Retinal pigment epithelial cell (primary cell): ENCODE measurements around the gene SPG11.
A peak's percentile ranks its signal among the peaks of the same experiment; 100 is the strongest.

Experiments
- DNase-seq: peaks from one replicate; pipeline ENCODE4 v3.0.0-alpha.2; 2010; ENCODE audit warnings: low read depth
- H3K4me3 ChIP-seq: 2 replicates; pipeline ENCODE4 v1.5.1; 2011; ENCODE audit warnings: mild to moderate bottlenecking, low read length, control low read depth, moderate library complexity
- TF ChIP-seq, protein P1 (sequence below): conservative IDR thresholded peaks from 2 replicates; pipeline ENCODE4 v1.5.1; 2011; ENCODE audit warnings: low read depth, low read length, control low read depth, inconsistent platforms

Gene SPG11

DNA sequence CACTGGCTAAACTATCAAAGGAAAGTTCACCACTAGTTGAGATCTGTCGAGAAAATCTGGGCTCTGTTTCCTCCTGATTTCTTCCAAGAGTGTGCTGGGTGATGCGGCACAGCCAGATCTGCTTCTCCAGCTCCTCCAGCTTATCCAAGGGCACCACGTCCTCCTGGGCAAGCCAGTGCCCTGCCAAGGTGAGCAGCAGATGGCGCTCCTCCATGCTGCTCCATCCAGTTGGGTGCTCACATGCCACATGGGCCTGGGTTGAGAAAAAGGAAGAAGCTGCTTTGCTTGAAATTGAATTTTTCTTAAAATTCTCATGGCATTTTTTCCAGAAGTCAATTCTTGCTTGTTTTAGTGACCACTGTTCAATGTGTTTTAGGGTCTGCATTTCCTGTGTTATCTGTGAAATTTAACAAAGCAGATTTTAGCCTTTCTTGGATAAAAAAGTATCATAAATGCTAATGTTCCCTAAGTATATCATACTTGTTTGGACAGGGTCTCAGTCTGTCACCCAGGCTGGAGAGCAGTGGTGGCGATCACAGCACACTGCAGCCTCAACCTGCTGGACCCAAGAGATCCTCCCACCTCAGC is 79.2 kb downstream of the SPG11 start:
- no peak for DNase-seq
- H3K4me3 ChIP-seq: no peak overlapping the region
- TF ChIP-seq, protein P1, sequence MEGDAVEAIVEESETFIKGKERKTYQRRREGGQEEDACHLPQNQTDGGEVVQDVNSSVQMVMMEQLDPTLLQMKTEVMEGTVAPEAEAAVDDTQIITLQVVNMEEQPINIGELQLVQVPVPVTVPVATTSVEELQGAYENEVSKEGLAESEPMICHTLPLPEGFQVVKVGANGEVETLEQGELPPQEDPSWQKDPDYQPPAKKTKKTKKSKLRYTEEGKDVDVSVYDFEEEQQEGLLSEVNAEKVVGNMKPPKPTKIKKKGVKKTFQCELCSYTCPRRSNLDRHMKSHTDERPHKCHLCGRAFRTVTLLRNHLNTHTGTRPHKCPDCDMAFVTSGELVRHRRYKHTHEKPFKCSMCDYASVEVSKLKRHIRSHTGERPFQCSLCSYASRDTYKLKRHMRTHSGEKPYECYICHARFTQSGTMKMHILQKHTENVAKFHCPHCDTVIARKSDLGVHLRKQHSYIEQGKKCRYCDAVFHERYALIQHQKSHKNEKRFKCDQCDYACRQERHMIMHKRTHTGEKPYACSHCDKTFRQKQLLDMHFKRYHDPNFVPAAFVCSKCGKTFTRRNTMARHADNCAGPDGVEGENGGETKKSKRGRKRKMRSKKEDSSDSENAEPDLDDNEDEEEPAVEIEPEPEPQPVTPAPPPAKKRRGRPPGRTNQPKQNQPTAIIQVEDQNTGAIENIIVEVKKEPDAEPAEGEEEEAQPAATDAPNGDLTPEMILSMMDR: peak; percentile 62

DNA sequence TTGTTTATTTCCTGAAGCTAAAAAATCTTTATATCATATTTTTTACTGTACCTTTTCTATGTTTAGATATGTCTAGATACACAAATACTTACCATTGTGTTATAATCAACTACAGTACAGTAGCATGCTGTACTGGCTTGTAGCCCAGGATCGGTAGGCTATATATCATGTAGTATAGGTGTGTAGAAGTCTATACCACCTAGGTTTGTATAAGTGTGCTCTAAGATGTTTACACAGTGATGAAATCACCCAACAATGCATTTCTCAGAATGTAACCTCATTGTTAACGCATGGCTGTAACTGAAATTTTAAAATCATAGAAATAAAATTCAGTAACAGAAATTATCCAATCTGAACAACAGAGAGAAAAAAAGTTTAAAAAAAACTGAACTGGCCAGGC is 83.4 kb downstream of the SPG11 start:
- no peak for DNase-seq
- no peak overlapping the region for H3K4me3 ChIP-seq
- TF ChIP-seq, protein P1: no peak

DNA sequence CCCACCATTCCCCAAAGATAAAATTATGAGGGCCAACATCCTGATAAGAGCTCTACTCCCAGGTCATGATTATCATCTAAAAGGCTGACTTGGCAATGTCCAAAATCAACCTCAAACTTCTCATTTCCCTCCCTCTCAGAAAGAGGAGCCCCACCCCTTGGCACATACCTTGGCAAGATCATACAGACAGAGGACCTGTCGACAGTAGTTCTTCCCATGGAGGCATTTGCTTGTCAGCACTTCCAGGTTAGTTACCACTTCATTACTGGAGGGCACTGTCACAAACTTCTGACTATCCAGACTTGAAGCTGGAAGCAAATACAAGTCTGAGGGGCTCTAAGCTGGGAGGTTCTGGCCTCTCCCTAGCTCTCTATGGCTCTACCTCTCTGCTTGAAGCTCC is 88.7 kb downstream of the SPG11 start:
- no peak for DNase-seq
- H3K4me3 ChIP-seq: no peak overlapping the region
- TF ChIP-seq, protein P1: no peak

DNA sequence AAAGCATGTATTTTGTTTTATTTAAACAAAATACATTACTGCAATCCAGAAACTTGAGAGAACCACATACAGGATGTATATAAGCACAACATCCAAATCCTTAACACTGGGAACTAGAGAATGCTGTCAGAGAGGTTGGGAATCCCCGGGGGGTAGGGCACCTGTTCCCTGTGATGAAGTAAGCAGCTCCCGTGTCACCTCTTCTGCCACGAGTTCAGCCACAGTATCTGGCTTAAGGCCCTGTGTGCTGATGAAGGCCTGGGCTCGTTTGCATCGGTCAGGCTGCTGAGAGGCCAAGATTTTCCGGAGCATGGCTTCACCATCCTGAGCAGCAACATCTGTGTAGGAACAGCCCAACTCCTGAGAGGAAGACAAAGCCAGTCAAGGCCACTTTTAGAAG is 90.1 kb downstream of the SPG11 start:
- H3K4me3 ChIP-seq: no peak overlapping the region
- TF ChIP-seq, protein P1: no peak
- no peak for DNase-seq

DNA sequence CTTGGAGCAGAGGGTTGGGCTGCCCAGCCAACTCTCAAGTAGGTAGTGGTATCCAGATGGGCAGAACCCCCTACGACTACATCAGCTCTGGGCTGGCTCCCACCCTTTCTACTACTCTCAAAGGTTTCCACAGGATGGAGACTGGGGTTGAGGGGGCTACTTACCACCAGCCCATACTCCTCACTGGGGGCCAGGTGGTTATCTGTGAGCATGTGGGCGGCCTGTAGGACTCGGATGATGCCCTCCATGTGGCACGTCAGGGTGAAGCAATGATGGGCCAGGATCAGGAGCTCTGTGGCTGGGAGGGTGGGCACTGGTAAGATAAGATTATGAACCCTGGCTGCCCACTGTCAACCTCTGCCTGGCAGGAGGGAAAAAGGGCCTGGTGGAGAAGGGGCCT is 93.1 kb downstream of the SPG11 start:
- TF ChIP-seq, protein P1: no peak
- no peak for DNase-seq
- H3K4me3 ChIP-seq: no peak overlapping the region

DNA sequence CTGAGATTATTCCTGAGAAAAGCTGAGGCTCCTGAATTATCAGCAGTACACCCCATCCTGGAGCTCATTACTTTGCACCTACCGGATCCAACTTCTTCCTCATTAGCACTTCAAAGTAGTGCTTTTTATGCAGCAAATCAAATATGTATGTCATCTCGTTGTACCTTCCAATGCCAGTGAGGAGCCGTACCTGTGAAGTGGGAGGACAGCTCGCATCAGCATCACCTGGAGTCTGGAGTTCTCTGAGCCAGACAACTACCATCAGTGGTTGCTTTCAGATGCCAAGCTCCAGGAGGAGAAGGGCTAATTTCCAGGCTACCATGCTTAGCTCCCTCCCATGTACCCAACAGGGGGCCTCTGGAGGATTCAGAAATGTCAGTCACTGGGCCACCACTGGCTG is 94.1 kb downstream of the SPG11 start:
- TF ChIP-seq, protein P1: no peak
- no peak for DNase-seq
- H3K4me3 ChIP-seq: no peak overlapping the region

DNA sequence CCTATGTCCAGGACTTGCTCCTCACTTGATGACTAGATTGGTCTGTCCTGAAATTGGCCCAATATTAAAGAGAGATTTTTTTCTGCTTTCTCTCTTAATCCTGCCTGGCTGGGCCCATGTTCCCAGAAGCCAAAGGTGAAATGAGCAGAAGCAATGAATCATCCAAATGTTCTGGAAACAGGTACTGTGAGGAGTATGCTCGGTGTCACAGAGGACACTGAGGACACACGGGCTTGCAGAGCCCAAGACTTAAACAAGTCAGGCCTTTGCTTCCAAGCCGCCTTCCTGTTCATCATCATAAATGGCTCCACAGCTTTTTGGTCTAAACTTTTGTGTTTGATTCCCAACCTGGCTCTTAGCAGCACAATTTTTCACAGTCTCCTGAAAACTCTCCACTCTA is 95.1 kb downstream of the SPG11 start:
- H3K4me3 ChIP-seq: no peak overlapping the region
- DNase-seq: no peak
- TF ChIP-seq, protein P1: no peak
